HCT116 (cell line): ENCODE data around the gene RFX2. TPM values are rescaled to one million over a fixed set of nuclear protein-coding genes. Genes with fewer than 3 reads are reported as not detected.

ENCODE experiments used
- ATAC-seq: fragments of 200-7000 bp; cut with Tn5 transposase; 2 replicates; pipeline ENCODE4 v1.9.1; 2020; ENCODE audit warnings: mild to moderate bottlenecking, moderate library complexity
- BruUV-seq: library from RNA; stranded (reverse); fragments of 400-500 nt; replicated peaks from 2 replicates; lab custom pipeline; 2021; lab: Mats Ljungman, UMichigan
- CTCF ChIA-PET: fragments of 300-600 bp; sonication (Branson Sonifier 250); formaldehyde crosslinking; loops from one replicate; lab custom pipeline; 2021; ENCODE audit warnings: antibody characterized with exemption; lab: Charles Lee
- POLR2A ChIA-PET: fragments of 300-600, 350-600 bp; sonication (Branson Sonifier 250); formaldehyde crosslinking; loops from one replicate; lab custom pipeline; 2021; ENCODE audit warnings: antibody characterized with exemption; lab: Charles Lee
- RAD21 ChIA-PET, 2 experiments: fragments of 300-600 bp; sonication (Branson Sonifier 250); formaldehyde crosslinking; loops; one replicate each; lab custom pipeline; 2023; ENCODE audit warnings: low total read pairs in 2 of 2; ENCODE audit not compliant: uncharacterized antibody in 2 of 2, unreplicated experiment in 2 of 2, low non-redundant PET in 1 of 2; lab: Charles Lee
- DNase-seq: peaks from one replicate; pipeline ENCODE4 v3.0.0-alpha.2; 2010; ENCODE audit warnings: low read depth, low spot score
- H2AFZ ChIP-seq: fragments of 200-600 bp; shearing (Covaris generic), sonication (generic); 2 replicates; pipeline ENCODE4 v1.6.1; 2017; ENCODE audit warnings: low read depth, mixed run types, mixed read lengths, antibody characterized with exemption, low read length; ENCODE audit not compliant: poor library complexity, severe bottlenecking
- H3K27ac ChIP-seq: 2 replicates; pipeline ENCODE4 v1.5.1; 2012; ENCODE audit warnings: low read depth, low read length
- H3K27me3 ChIP-seq: fragments of 200-600 bp; sonication (generic); 2 replicates; pipeline ENCODE4 v1.6.1; 2016; ENCODE audit warnings: mixed run types, low read length, mixed read lengths; ENCODE audit not compliant: insufficient read depth
- H3K36me3 ChIP-seq, 2 experiments: fragments of 200-500 bp in 1 of 2; fragments of 200-600 bp in 1 of 2; sonication (Bioruptor generic) in 1 of 2; sonication (generic) in 1 of 2; 2 replicates each; pipeline versions ENCODE4 v1.5.1 to v1.6.1; 2014 to 2016; ENCODE audit warnings: low read length in 2 of 2, inconsistent platforms in 1 of 2, mixed read lengths in 1 of 2, mixed run types in 1 of 2; ENCODE audit not compliant: insufficient read depth in 2 of 2, control insufficient read depth in 1 of 2
- H3K4me1 ChIP-seq, 2 experiments: fragments of 200-600 bp in 1 of 2; sonication (generic) in 1 of 2; 2 replicates each; pipeline versions ENCODE4 v1.5.1 to v1.6.1; 2012 to 2017; ENCODE audit warnings: low read length in 2 of 2, inconsistent platforms in 1 of 2, mild to moderate bottlenecking in 1 of 2, mixed read lengths in 1 of 2, mixed run types in 1 of 2, moderate library complexity in 1 of 2; ENCODE audit not compliant: insufficient read depth in 2 of 2, control insufficient read depth in 1 of 2
- H3K4me2 ChIP-seq: fragments of 200-600 bp; sonication (generic); 2 replicates; pipeline ENCODE4 v1.6.1; 2017; ENCODE audit warnings: mixed run types, low read length, mixed read lengths
- H3K4me3 ChIP-seq, 2 experiments: fragments of 200-600 bp in 1 of 2; sonication (generic) in 1 of 2; replicated peaks in 1 of 2; 2 replicates each; pipeline ENCODE4 v1.5.1; 2011 to 2016; ENCODE audit warnings: low read length in 2 of 2, control low read depth in 1 of 2, low read depth in 1 of 2, mild to moderate bottlenecking in 1 of 2, mixed read lengths in 1 of 2, mixed run types in 1 of 2
- H3K79me2 ChIP-seq: fragments of 200-600 bp; sonication (generic); 2 replicates; pipeline ENCODE4 v1.6.1; 2017; ENCODE audit warnings: mild to moderate bottlenecking, mixed run types, low read length, moderate library complexity, mixed read lengths; ENCODE audit not compliant: insufficient read depth
- H3K9ac ChIP-seq: fragments of 200-600 bp; sonication (generic); 2 replicates; pipeline ENCODE4 v1.6.1; 2016; ENCODE audit warnings: low read length, mixed read lengths
- H3K9me2 ChIP-seq: fragments of 200-600 bp; sonication (generic), shearing (Covaris generic); 2 replicates; pipeline ENCODE4 v1.6.1; 2017; ENCODE audit warnings: mixed run types, mild to moderate bottlenecking, moderate library complexity; ENCODE audit not compliant: insufficient read depth
- H3K9me3 ChIP-seq, 2 experiments: fragments of 200-500 bp in 1 of 2; fragments of 200-600 bp in 1 of 2; sonication (Bioruptor generic) in 1 of 2; sonication (generic) in 1 of 2; 2 replicates each; pipeline ENCODE4 v1.6.1; 2014 to 2017; ENCODE audit warnings: low read length in 2 of 2, mixed read lengths in 2 of 2, inconsistent platforms in 1 of 2, low read depth in 1 of 2, mild to moderate bottlenecking in 1 of 2, mixed run types in 1 of 2, moderate library complexity in 1 of 2; ENCODE audit not compliant: control insufficient read depth in 1 of 2, insufficient read depth in 1 of 2
- H4K20me1 ChIP-seq: fragments of 200-600 bp; sonication (generic), shearing (Covaris generic); 2 replicates; pipeline ENCODE4 v1.6.1; 2017; ENCODE audit warnings: mixed run types, mild to moderate bottlenecking, moderate library complexity; ENCODE audit not compliant: insufficient read depth
- CBX3 ChIP-seq: IDR thresholded peaks from 2 replicates; pipeline ENCODE4 v1.6.1; 2012; ENCODE audit warnings: low read depth
- CEBPB ChIP-seq: IDR thresholded peaks from 2 replicates; pipeline ENCODE4 v1.6.1; 2012; ENCODE audit warnings: low read depth
- EGR1 ChIP-seq: IDR thresholded peaks from 2 replicates; pipeline ENCODE4 v1.6.1; 2012; ENCODE audit warnings: low read depth
- FOSL1 ChIP-seq: IDR thresholded peaks from 2 replicates; pipeline ENCODE4 v1.6.1; 2012; ENCODE audit warnings: low read depth
- JUND ChIP-seq: IDR thresholded peaks from 2 replicates; pipeline ENCODE4 v1.6.1; 2012
- POLR2A ChIP-seq: IDR thresholded peaks from 2 replicates; pipeline ENCODE4 v1.7.0; 2011; ENCODE audit warnings: borderline replicate concordance; ENCODE audit not compliant: insufficient read depth, insufficient read length; ENCODE audit errors: extremely low read depth
- POLR2AphosphoS5 ChIP-seq: IDR thresholded peaks from 2 replicates; pipeline ENCODE4 v1.6.1; 2011; ENCODE audit warnings: mild to moderate bottlenecking, low read depth, low read length, moderate library complexity
- RAD21 ChIP-seq: IDR thresholded peaks from 2 replicates; pipeline ENCODE4 v1.6.1; 2012; ENCODE audit warnings: low read depth, mild to moderate bottlenecking
- REST ChIP-seq: IDR thresholded peaks from 2 replicates; pipeline ENCODE4 v1.6.1; 2012; ENCODE audit warnings: low read depth
- SIN3A ChIP-seq: IDR thresholded peaks from 2 replicates; pipeline ENCODE4 v1.6.1; 2012; ENCODE audit warnings: low read depth
- SP1 ChIP-seq: IDR thresholded peaks from 2 replicates; pipeline ENCODE4 v1.6.1; 2012; ENCODE audit warnings: low read depth
- SRF ChIP-seq: IDR thresholded peaks from 2 replicates; pipeline ENCODE4 v1.6.1; 2012; ENCODE audit warnings: low read depth
- TCF7L2 ChIP-seq: IDR thresholded peaks from 2 replicates; pipeline ENCODE4 v1.7.0; 2011; ENCODE audit warnings: borderline replicate concordance, inconsistent platforms; ENCODE audit not compliant: insufficient read depth, insufficient read length; ENCODE audit errors: extremely low read depth
- YY1 ChIP-seq: IDR thresholded peaks from 2 replicates; pipeline ENCODE4 v1.6.1; 2011; ENCODE audit warnings: low read length, low read depth, moderate library complexity, mild to moderate bottlenecking; ENCODE audit not compliant: insufficient replicate concordance; ENCODE audit errors: extremely low read depth
- ZBTB33 ChIP-seq: IDR thresholded peaks from 2 replicates; pipeline ENCODE4 v1.6.1; 2011; ENCODE audit warnings: mild to moderate bottlenecking, low read length, moderate library complexity; ENCODE audit not compliant: insufficient replicate concordance; ENCODE audit errors: extremely low read depth
- ZFX ChIP-seq: fragments of 450-650 bp; IDR thresholded peaks from 2 replicates; pipeline ENCODE4 v1.6.1; 2017
- ZNF274 ChIP-seq: fragments of 200-500 bp; sonication (Bioruptor generic); IDR thresholded peaks from 2 replicates; pipeline ENCODE4 v1.6.1; 2014; ENCODE audit warnings: mild to moderate bottlenecking, low read depth, low read length, inconsistent platforms
- intact Hi-C: fragments of 100-400 bp; cut with micrococcal nuclease; formaldehyde crosslinking; loops from 2 replicates; pipeline ENCODE4 v1.10.0; 2022
- total RNA-seq: library from RNA; stranded (reverse); gene quantifications from one replicate; pipeline ENCODE4 v1.2.1, GENCODE V29; 2021; ENCODE audit not compliant: unreplicated experiment

The RFX2 gene
- total RNA-seq, 1 experiment from 2014 or later: 13.7 TPM

- no peak for TF ChIP-seq REST
- no peak for TF ChIP-seq SP1
- TF ChIP-seq CBX3: no peak
- TF ChIP-seq FOSL1: no peak
- TF ChIP-seq ZNF274: no peak
- TF ChIP-seq ZBTB33: no peak
These were observed 153.6 kb downstream of the RFX2 start (continued) for GRCh38 chr19:5956728-5957127.

GRCh38 chr19:5956323-5956722, 154.0 kb downstream of the RFX2 start:
- H3K9ac ChIP-seq: no peak overlapping the region
- ChIA-PET RAD21 (no interaction called here), CTCF (interaction anchor here (1.0 kb wide), 1 partner anchor 12 kb away, joined by 7 read pairs; no protein-coding TSS in a partner anchor), POLR2A (no interaction called here)
- H3K4me3 ChIP-seq: no peak overlapping the region
- H4K20me1 ChIP-seq: peaks cover 21% of the 10 kb centered on the region; the same call in 1 of the 2 replicates
- intact Hi-C loops: no loop called here
- no peak overlapping the region for H3K4me2 ChIP-seq
- no peaks in the 10 kb centered on the region for H3K9me2 ChIP-seq
- H3K36me3 ChIP-seq: peaks cover 0 to under 1% of the 10 kb centered on the region in 2 experiments; a peak in 1 of 4 replicates
- H3K4me1 ChIP-seq: 0 out of 4 replicates have a peak, but pooled peaks cover 0 to 2% of the 10 kb centered on the region in 2 experiments
- ATAC-seq (no peak), DNase-seq (no peak)
- BruUV-seq: no TSS peak
- H2AFZ ChIP-seq: no peak overlapping the region
- H3K27me3 ChIP-seq: no peaks in the 10 kb centered on the region
- H3K27ac ChIP-seq: no peak overlapping the region
- no peaks in the 10 kb centered on the region for H3K9me3 ChIP-seq
- H3K79me2 ChIP-seq: peaks cover 96% of the 10 kb centered on the region
- TF ChIP-seq SRF: no peak
- TF ChIP-seq EGR1: no peak
- TF ChIP-seq RAD21: no peak
- no peak for TF ChIP-seq REST
- TF ChIP-seq JUND: no peak
- no peak for TF ChIP-seq SIN3A
- no peak for TF ChIP-seq CEBPB
- TF ChIP-seq POLR2A: no peak
- no peak for TF ChIP-seq YY1
- no peak for TF ChIP-seq POLR2AphosphoS5
- TF ChIP-seq ZNF274: no peak
- no peak for TF ChIP-seq TCF7L2
- TF ChIP-seq ZFX: no peak
